ENCODE data around the gene RAB3C. TPM values are rescaled to one million over a fixed set of nuclear protein-coding genes. Genes with fewer than 3 reads are reported as not detected.

The RAB3C gene
- total and polyA plus RNA-seq, 2 experiments from 2014 or later = 15.0 to 30.6 TPM

- no peaks in the 10 kb centered on the region for H4K20me1 ChIP-seq (replicated peaks; ENCODE audit: insufficient read depth)
- H3K4me3 Mint-ChIP-seq = no peak overlapping the region
- DNase-seq (ENCODE audit: low spot score) = no peak
- peaks cover 8% of the 10 kb centered on the region; the same call in 1 of the 2 replicates for H3K36me3 ChIP-seq (ENCODE audit: insufficient read depth)
- H3K27me3 Mint-ChIP-seq (ENCODE audit: insufficient read depth, low read depth, poor library complexity) = no peaks in the 10 kb centered on the region
- no peak overlapping the region for H2AFZ ChIP-seq
- no peaks in the 10 kb centered on the region for H3K4me1 ChIP-seq (ENCODE audit: insufficient read depth)
- H3K9me3 Mint-ChIP-seq = peaks cover 44% of the 10 kb centered on the region
- no peak overlapping the region for H3K4me3 ChIP-seq
- no peaks in the 10 kb centered on the region for H3K79me2 ChIP-seq (replicated peaks; ENCODE audit: insufficient read depth)
- H3K27me3 ChIP-seq (ENCODE audit: insufficient read depth) = no peaks in the 10 kb centered on the region
- TF ChIP-seq ZNF114 (CRISPR knock-in tag; IDR thresholded peaks at IDR 0.05) (no peak), ZNF462 (CRISPR knock-in tag; IDR thresholded peaks at IDR 0.05) (no peak), ZNF331 (CRISPR knock-in tag; IDR thresholded peaks at IDR 0.05; ENCODE audit: low read depth) (no peak), POLR2AphosphoS5 (IDR thresholded peaks at IDR 0.05; ENCODE audit: low read depth) (no peak), CREB1 (CRISPR knock-in tag; IDR thresholded peaks at IDR 0.05; ENCODE audit: low read depth) (no peak), EZH2phosphoT487 (IDR thresholded peaks at IDR 0.05; ENCODE audit: unreplicated experiment) (no peak), NANOG (IDR thresholded peaks at IDR 0.05; ENCODE audit: borderline replicate concordance) (no peak), STAT1 (IDR thresholded peaks at IDR 0.05; ENCODE audit: unreplicated experiment) (no peak), EZH2 (IDR thresholded peaks at IDR 0.05; ENCODE audit: low read depth, unreplicated experiment) (no peak), JUNB (IDR thresholded peaks at IDR 0.05; ENCODE audit: unreplicated experiment) (no peak)
- TF ChIP-seq, protein P1, sequence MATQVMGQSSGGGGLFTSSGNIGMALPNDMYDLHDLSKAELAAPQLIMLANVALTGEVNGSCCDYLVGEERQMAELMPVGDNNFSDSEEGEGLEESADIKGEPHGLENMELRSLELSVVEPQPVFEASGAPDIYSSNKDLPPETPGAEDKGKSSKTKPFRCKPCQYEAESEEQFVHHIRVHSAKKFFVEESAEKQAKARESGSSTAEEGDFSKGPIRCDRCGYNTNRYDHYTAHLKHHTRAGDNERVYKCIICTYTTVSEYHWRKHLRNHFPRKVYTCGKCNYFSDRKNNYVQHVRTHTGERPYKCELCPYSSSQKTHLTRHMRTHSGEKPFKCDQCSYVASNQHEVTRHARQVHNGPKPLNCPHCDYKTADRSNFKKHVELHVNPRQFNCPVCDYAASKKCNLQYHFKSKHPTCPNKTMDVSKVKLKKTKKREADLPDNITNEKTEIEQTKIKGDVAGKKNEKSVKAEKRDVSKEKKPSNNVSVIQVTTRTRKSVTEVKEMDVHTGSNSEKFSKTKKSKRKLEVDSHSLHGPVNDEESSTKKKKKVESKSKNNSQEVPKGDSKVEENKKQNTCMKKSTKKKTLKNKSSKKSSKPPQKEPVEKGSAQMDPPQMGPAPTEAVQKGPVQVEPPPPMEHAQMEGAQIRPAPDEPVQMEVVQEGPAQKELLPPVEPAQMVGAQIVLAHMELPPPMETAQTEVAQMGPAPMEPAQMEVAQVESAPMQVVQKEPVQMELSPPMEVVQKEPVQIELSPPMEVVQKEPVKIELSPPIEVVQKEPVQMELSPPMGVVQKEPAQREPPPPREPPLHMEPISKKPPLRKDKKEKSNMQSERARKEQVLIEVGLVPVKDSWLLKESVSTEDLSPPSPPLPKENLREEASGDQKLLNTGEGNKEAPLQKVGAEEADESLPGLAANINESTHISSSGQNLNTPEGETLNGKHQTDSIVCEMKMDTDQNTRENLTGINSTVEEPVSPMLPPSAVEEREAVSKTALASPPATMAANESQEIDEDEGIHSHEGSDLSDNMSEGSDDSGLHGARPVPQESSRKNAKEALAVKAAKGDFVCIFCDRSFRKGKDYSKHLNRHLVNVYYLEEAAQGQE (IDR thresholded peaks at IDR 0.05; ENCODE audit: unreplicated experiment) = no peak
- TF ChIP-seq, protein P2, sequence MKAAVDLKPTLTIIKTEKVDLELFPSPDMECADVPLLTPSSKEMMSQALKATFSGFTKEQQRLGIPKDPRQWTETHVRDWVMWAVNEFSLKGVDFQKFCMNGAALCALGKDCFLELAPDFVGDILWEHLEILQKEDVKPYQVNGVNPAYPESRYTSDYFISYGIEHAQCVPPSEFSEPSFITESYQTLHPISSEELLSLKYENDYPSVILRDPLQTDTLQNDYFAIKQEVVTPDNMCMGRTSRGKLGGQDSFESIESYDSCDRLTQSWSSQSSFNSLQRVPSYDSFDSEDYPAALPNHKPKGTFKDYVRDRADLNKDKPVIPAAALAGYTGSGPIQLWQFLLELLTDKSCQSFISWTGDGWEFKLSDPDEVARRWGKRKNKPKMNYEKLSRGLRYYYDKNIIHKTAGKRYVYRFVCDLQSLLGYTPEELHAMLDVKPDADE (IDR thresholded peaks at IDR 0.05) = no peak
- TF ChIP-seq, protein P3, sequence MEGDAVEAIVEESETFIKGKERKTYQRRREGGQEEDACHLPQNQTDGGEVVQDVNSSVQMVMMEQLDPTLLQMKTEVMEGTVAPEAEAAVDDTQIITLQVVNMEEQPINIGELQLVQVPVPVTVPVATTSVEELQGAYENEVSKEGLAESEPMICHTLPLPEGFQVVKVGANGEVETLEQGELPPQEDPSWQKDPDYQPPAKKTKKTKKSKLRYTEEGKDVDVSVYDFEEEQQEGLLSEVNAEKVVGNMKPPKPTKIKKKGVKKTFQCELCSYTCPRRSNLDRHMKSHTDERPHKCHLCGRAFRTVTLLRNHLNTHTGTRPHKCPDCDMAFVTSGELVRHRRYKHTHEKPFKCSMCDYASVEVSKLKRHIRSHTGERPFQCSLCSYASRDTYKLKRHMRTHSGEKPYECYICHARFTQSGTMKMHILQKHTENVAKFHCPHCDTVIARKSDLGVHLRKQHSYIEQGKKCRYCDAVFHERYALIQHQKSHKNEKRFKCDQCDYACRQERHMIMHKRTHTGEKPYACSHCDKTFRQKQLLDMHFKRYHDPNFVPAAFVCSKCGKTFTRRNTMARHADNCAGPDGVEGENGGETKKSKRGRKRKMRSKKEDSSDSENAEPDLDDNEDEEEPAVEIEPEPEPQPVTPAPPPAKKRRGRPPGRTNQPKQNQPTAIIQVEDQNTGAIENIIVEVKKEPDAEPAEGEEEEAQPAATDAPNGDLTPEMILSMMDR (conservative IDR thresholded peaks at IDR 0.05; ENCODE audit: low read depth in 2 of 2) = no peak
- H3K9me2 ChIP-seq (ENCODE audit: insufficient read depth) = peaks cover 10% of the 10 kb centered on the region
- H3K36me3 Mint-ChIP-seq (ENCODE audit: low read depth) = peaks cover 26% of the 10 kb centered on the region; the same call in 2 of the 3 replicates
- H3K4me2 ChIP-seq = no peak overlapping the region
- no peaks in the 10 kb centered on the region for H3F3A ChIP-seq (replicated peaks; ENCODE audit: low read depth)
- no peaks in the 10 kb centered on the region; the same call in 2 of the 3 replicates for H3K4me1 Mint-ChIP-seq
- H3K27ac ChIP-seq (ENCODE audit: low read depth) = no peak overlapping the region
- H3K27ac Mint-ChIP-seq = no peak overlapping the region
- ATAC-seq = no peak
These were observed 39.2 kb upstream of the RAB3C start for GRCh38 chr5:58543723-58544122.
